SJSA1 (cell line): ENCODE data around the gene RGS3. TPM values are rescaled to one million over a fixed set of nuclear protein-coding genes. Genes with fewer than 3 reads are reported as not detected.
A peak's percentile ranks its signal among the peaks of the same experiment; 100 is the strongest.

Experiments used
- DNase-seq, 2 experiments: peaks; one replicate each; pipeline ENCODE4 v3.0.0-alpha.2; 2015 to 2020; ENCODE audit warnings: low spot score in 2 of 2, low read depth in 1 of 2
- H3K27ac ChIP-seq: fragments of 250-450 bp; sonication (Bioruptor Pico); 2 replicates; pipeline ENCODE4 v1.5.1; 2020; ENCODE audit warnings: mild to moderate bottlenecking, moderate library complexity
- H3K27me3 ChIP-seq: fragments of 250-450 bp; sonication (Bioruptor Pico); replicated peaks from 2 replicates; pipeline ENCODE4 v1.5.1; 2020; ENCODE audit warnings: mild to moderate bottlenecking, moderate library complexity
- H3K36me3 ChIP-seq: fragments of 250-450 bp; sonication (Bioruptor Pico); 2 replicates; pipeline ENCODE4 v1.5.1; 2020; ENCODE audit warnings: mild to moderate bottlenecking
- H3K4me1 ChIP-seq: fragments of 250-450 bp; sonication (Bioruptor Pico); replicated peaks from 2 replicates; pipeline ENCODE4 v1.6.1; 2021; ENCODE audit warnings: mild to moderate bottlenecking
- H3K4me3 ChIP-seq: fragments of 250-450 bp; sonication (Bioruptor Pico); 2 replicates; pipeline ENCODE4 v1.5.1; 2020; ENCODE audit warnings: mild to moderate bottlenecking
- H3K9me3 ChIP-seq: fragments of 250-450 bp; sonication (Bioruptor Pico); replicated peaks from 2 replicates; pipeline ENCODE4 v1.5.1; 2020; ENCODE audit warnings: mild to moderate bottlenecking
- total RNA-seq: library from RNA; depleted of rRNA; stranded (reverse); fragments of >200 nt; shearing (Covaris generic); gene quantifications from 2 replicates; pipeline ENCODE4 v1.2.3, GENCODE V29; 2014

The RGS3 gene
- total RNA-seq, 1 experiment from 2014 or later = 54.8 TPM

DNA sequence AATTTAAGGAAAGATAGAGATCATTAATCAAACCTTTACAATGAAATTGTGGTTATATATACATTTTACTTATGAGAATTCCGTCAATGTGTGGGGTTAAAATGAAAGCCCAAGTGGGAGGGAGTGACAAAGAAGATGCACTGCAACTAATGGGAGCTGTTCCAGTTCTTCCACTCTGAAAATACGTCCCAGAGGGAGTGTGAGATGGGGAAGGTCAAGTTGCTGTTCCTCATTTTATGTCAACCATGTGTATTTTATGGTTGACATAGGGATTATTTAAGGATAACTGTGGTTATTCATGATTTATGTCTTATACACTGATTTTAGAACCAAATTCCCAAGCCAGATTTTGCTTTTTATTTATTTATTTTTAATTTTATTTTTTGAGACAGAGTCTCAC is 14.2 kb upstream of the RGS3 start:
- H3K27ac ChIP-seq = no peak overlapping the region
- H3K4me3 ChIP-seq = no peak overlapping the region
- no peak for DNase-seq
- H3K9me3 ChIP-seq = no peaks in the 10 kb centered on the region
- H3K27me3 ChIP-seq = no peaks in the 10 kb centered on the region
- no peaks in the 10 kb centered on the region for H3K36me3 ChIP-seq
- peaks cover 8% of the 10 kb centered on the region for H3K4me1 ChIP-seq

DNA sequence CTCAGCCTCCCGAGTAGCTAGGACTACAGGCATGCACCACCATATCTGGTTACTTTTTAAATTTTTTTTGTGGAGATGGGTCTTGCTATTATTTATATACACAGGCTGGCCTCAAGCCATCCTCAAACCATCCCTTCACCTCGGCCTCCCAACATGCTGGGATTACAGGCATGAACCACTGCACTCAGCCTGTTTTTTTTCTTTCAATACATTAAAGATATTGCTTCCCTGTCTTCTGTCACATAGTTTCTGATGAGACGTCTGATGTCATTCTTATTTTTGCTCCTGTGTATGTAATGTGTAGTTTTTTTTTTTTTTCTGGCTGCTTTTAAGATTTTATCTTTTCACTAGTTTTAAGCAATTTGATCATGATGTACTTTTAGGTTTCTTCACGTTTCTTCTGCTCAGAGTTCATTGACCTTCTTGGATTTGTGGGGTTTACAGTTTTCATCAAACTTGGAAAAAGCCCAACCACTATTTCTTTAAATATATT is 11.4 kb upstream of the RGS3 start:
- no peaks in the 10 kb centered on the region for H3K27me3 ChIP-seq
- no peaks in the 10 kb centered on the region for H3K36me3 ChIP-seq
- H3K4me3 ChIP-seq = no peak overlapping the region
- DNase-seq = no peak
- no peak overlapping the region for H3K27ac ChIP-seq
- no peaks in the 10 kb centered on the region for H3K9me3 ChIP-seq
- peaks cover 32% of the 10 kb centered on the region for H3K4me1 ChIP-seq

DNA sequence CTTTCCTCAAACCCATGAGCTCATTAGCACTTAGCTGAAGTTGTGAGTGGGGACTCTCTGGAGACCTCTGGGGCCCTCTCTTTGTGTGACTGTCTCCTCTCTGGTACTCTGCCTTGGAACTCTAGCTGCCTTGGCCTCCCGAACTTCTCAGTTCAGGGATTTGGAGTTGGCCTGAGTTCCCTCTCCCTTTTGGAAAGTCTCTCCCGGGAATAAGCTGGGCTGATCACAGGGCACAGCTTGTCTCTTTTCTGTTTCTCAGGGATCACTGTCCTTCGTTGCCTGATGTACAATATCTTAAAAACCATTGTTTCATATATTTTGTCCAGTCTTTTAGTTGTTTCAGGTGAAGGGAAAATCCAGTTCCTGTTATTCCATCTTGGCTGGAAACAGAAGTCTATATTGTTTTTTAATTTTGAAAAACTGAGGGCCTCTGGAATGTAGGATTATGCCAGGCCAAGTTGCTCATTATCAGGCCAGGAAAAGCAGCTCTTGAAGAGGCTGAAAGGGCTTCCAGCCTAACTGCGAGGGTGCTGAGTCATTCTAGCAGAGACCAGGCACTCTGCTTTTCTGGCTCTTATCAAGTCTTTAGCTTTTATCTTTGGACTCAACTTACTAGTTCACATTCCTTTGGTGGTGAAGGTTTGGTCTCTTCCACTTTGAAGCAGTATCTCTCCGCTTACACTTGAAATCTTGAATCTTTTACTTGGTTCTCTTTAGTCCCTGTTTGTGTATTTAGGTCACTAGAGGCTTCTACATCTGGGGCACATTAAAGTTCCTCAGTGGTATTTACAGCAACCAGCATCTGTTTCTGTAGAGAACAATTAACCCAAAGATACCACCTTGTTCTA is 8.4 kb upstream of the RGS3 start:
- H3K36me3 ChIP-seq = no peaks in the 10 kb centered on the region

DNA sequence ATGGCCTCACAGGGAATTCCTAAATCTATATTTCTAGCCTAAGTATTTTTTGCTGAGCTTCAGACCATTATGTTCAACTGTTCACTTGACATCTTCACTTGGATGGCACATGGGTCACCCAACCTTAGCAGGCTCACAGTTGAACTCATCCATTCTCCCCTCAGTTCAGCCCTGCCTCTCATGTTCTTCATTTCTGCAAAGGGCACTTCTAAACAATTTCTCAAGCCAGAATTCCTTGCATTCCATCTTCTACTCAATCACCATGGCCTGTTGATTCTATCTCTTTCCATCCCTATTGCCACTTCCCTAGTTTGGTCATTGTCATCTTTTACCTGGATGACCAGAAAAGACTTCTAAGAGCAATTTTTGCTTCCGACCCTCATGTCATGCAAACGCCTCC is 7.3 kb upstream of the RGS3 start:
- peak in 1 of 2 experiments; percentile 47 for DNase-seq
- H3K9me3 ChIP-seq = no peaks in the 10 kb centered on the region
- no peaks in the 10 kb centered on the region for H3K27me3 ChIP-seq
- H3K4me1 ChIP-seq = peaks cover 32% of the 10 kb centered on the region
- no peak overlapping the region for H3K4me3 ChIP-seq
- no peaks in the 10 kb centered on the region for H3K36me3 ChIP-seq
- H3K27ac ChIP-seq = peak overlapping the region; percentile 83

More for the DNA sequence above, 8.4 kb upstream of the RGS3 start:
- Histone ChIP-seq H3K9me3 (no peaks in the 10 kb centered on the region), H3K4me3 (no peak overlapping the region), H3K4me1 (peaks cover 32% of the 10 kb centered on the region), H3K27me3 (no peaks in the 10 kb centered on the region), H3K27ac (peak overlapping the region; percentile 83)
- peak; percentile 69 to 78 for DNase-seq

DNA sequence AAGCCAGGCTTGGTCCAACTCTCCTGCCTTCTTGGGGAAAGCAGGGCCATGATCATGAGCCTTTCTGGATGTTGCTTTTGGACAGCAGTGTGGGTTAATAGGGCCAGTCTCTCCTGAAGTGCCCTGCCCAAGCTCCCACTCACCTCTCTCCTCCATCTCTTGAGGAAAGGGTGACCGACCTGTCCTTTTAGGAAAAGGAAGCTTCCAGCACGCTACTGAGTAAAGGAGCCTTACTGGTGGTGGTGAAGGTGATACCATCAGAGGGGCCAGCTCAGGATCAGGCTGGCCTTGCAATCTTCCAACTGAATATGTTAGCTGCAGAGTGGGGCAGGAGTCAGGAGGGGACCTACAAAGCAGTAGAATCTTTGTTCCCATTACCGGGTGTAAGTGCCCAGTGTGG is 2.2 kb upstream of the RGS3 start:
- H3K9me3 ChIP-seq = no peaks in the 10 kb centered on the region
- peaks cover 8% of the 10 kb centered on the region for H3K4me1 ChIP-seq
- H3K4me3 ChIP-seq = no peak overlapping the region
- no peaks in the 10 kb centered on the region for H3K27me3 ChIP-seq
- no peak overlapping the region for H3K27ac ChIP-seq
- DNase-seq = no peak
- no peaks in the 10 kb centered on the region for H3K36me3 ChIP-seq

DNA sequence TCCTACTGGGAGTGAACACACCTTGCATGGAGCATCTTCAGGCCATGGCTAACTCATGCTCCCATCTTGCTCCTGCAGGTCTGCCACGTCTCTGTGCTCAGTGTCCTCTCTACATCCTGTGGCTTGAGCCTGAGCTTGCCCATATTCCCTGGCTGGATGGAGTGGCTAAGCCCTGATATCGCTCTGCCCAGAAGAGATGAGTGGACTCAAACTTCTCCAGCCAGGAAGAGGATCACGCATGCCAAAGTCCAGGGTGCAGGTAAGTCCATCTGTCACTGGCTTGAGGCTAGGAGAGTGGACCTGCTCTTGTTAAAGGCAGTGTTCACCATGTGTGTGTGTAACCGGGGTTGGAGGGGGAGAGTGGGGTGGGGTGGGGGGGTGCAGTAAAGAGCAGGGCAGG is 1.6 kb upstream of the RGS3 start:
- no peak overlapping the region for H3K27ac ChIP-seq
- H3K4me3 ChIP-seq = no peak overlapping the region
- H3K4me1 ChIP-seq = peaks cover under 1% of the 10 kb centered on the region
- no peak for DNase-seq
- H3K9me3 ChIP-seq = no peaks in the 10 kb centered on the region
- no peaks in the 10 kb centered on the region for H3K27me3 ChIP-seq
- no peaks in the 10 kb centered on the region for H3K36me3 ChIP-seq

DNA sequence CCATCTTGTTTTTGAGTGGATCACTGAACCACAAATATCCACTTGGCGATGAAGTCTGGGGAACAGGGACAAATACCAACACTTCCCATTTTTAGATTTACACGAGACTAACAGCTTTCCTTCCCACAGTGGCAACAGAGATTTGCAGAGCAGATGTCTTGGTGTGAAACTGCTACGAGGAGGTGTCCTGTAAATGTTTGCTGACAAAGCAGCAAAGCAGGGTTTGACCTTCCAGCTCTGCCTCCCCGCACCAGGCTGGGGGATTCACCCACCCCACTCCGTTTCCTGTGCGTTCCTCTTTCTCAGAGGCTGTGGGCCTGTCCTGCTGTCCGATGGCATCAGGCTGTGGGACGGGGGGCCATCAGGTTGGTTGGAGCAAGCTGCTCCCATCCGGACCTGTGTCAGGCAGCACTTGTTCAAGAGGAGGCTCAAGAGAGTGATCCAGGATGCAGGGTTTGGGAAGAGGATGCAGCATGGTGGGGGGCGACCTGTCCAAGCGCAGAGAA is 693 bp upstream of the RGS3 start:
- H3K27me3 ChIP-seq = no peaks in the 10 kb centered on the region
- no peak overlapping the region for H3K27ac ChIP-seq
- H3K36me3 ChIP-seq = no peaks in the 10 kb centered on the region
- DNase-seq = no peak
- no peak overlapping the region for H3K4me3 ChIP-seq
- H3K9me3 ChIP-seq = peaks cover 3% of the 10 kb centered on the region; the same call in 1 of the 2 replicates
- no peaks in the 10 kb centered on the region for H3K4me1 ChIP-seq

DNA sequence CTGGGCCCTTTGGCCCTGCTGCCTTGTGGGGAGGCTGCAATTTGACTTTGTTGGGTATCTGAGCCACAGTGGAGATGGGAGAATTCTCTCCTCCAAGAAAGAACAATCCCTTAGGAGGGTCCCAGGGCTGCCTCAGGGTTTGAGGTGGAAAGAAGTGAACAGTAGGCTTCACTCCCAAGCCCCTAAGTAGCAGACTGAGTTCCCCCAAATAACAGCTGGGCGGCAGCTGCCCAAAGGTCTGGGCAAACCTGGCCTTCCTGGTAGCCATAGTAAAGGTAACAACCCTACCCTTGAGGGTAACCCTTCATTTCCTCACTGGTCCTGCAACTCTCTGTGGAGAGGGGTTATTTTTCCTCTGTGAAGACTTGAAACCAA is 746 bp downstream of the RGS3 start:
- no peaks in the 10 kb centered on the region for H3K27me3 ChIP-seq
- H3K4me3 ChIP-seq = no peak overlapping the region
- DNase-seq = no peak
- no peaks in the 10 kb centered on the region for H3K4me1 ChIP-seq
- peaks cover 3% of the 10 kb centered on the region; the same call in 1 of the 2 replicates for H3K9me3 ChIP-seq
- H3K27ac ChIP-seq = no peak overlapping the region
- no peaks in the 10 kb centered on the region for H3K36me3 ChIP-seq

DNA sequence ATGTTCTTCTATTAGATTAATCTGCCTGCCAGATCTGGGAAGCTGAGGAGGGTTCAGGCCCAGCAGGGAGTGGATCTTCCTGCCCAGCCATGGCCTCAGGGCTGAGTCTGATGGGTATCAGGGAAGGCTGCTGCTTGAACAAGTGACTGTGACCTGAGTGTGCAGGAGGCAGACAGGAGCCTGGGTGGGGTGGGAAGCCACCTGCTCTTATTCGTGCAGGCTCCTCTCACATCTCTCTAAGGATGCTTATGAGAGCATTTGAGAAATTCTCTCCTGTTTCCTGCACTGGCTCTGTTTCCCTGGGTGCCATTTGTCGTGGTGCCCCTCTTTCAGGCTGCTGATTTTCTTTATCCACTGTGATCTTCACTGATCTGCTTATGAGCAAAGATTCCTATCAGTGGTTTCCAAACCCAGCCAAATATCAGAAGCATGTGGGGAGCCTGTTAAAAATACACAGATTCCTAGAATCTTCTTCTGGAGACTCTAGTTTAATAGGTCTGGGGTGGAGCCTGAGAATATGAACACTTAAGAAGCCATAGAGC is 2.1 kb downstream of the RGS3 start:
- H3K27ac ChIP-seq = no peak overlapping the region

DNA sequence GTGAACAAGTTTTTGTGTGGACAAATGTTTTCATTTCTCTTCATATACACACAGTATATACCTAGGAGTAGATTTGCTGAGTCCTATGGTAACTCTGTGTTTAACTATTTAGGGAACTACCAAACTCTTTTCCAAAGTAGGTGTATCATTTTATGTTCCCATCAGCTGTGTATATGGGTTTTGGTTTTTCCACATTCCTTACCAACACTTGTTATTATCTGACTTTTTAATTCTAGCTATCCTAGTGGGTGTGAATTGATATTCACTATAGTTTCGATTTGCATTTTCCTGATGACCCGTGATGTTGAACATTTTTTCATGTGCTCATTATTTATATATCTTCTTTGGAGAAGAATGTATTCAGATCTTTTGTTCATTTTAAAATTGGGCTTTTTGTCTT is 3.7 kb downstream of the RGS3 start:
- H3K9me3 ChIP-seq = peaks cover 3% of the 10 kb centered on the region; the same call in 1 of the 2 replicates
- no peak overlapping the region for H3K27ac ChIP-seq
- no peaks in the 10 kb centered on the region for H3K36me3 ChIP-seq
- DNase-seq = no peak
- H3K4me3 ChIP-seq = no peak overlapping the region
- no peaks in the 10 kb centered on the region for H3K4me1 ChIP-seq
- H3K27me3 ChIP-seq = no peaks in the 10 kb centered on the region

More for the DNA sequence above, 2.1 kb downstream of the RGS3 start:
- Histone ChIP-seq H3K36me3 (no peaks in the 10 kb centered on the region), H3K9me3 (peaks cover 3% of the 10 kb centered on the region; the same call in 1 of the 2 replicates), H3K4me1 (no peaks in the 10 kb centered on the region), H3K27me3 (no peaks in the 10 kb centered on the region), H3K4me3 (no peak overlapping the region)
- peak in 1 of 2 experiments; percentile 23 for DNase-seq

DNA sequence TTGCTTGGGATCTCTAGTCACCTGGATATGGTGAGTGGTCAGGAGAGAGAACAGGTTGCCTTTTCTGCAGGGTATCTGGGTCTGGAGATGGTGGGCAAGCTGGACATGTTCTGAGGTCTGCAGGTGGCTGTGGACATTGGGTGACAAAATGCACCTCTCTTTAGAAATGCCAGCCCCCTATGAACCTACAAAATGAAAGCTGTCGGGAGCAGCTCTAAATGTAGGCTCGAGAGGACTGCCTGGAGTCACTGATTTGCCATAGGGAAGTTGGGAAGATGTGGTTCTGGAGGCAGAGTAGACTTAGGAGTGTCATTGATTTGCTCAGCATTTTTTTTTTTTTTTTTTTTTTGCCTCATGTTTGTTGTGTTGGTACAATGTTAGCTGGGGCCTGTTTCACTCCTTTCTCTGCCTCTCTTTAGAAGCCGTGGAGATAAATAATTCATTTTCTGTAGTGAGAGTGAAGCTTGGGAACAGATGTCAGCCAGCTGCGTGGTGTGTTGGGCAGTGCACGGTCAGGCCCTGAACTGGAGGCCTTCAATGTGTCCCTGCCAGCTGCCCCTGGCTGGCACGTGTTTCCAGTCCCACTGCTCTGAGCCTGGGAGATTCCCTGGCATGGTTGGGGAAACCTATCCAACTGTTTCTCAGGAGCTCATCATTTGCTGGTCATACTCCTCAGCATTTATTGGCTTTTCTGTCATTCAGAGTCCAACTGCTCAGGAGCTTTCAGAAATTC is 5.4 kb downstream of the RGS3 start:
- H3K4me1 ChIP-seq = no peaks in the 10 kb centered on the region
- no peak overlapping the region for H3K27ac ChIP-seq
- DNase-seq = no peak
- no peaks in the 10 kb centered on the region for H3K27me3 ChIP-seq
- no peak overlapping the region for H3K4me3 ChIP-seq
- H3K36me3 ChIP-seq = no peaks in the 10 kb centered on the region
- H3K9me3 ChIP-seq = peaks cover 3% of the 10 kb centered on the region; the same call in 1 of the 2 replicates

DNA sequence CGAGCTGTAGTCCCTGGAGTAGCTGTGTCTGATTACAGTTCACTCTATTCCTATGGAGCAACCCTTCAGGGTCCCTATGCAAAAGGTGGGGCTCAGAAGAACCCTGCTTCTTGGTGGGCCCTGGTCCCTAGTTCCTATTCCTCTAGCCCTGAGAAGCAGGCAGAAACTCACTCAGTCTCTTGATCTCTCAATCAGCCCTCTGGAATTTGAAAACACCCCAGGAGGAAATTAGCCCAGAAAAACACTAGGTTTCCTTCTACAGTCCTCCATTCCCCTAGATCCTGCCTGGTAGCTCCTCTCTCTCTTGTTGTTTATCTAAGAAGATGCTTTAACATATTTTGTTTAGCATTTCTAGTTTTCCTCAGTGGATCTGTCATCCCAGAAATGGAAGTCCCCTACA is 7.6 kb downstream of the RGS3 start:
- no peak for DNase-seq
- no peaks in the 10 kb centered on the region for H3K4me1 ChIP-seq
- H3K27ac ChIP-seq = no peak overlapping the region
- H3K4me3 ChIP-seq = no peak overlapping the region
- H3K27me3 ChIP-seq = no peaks in the 10 kb centered on the region
- H3K36me3 ChIP-seq = no peaks in the 10 kb centered on the region
- H3K9me3 ChIP-seq = peaks cover 3% of the 10 kb centered on the region; the same call in 1 of the 2 replicates

DNA sequence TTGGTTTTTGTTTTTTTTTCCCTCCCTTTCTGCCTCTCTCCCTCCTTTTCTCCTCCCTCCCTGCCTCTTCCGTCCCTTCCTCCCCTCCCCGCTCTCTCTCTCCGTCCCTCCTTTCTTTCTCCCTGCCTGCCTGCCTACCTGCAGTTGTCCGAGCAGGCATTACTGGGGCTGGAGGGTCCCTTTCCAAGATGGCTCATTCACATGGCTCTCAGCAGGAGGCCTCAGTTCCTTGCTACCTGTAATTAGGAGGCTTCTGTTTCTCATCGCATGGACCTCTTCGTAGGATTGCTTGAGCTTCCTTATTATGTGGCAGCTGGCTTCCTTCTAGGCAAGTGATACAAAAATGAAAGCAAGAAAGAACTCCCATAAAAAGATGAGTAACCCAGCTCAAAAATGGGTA is 8.0 kb downstream of the RGS3 start:
- no peak for DNase-seq
- H3K9me3 ChIP-seq = peaks cover 3% of the 10 kb centered on the region; the same call in 1 of the 2 replicates
- no peaks in the 10 kb centered on the region for H3K27me3 ChIP-seq
- H3K4me3 ChIP-seq = no peak overlapping the region
- no peaks in the 10 kb centered on the region for H3K36me3 ChIP-seq
- H3K4me1 ChIP-seq = no peaks in the 10 kb centered on the region
- H3K27ac ChIP-seq = no peak overlapping the region
